NCI-H82 (cell line): ENCODE measurements around the gene IL10.
"Not testable (repeated sequence)": the region's sequence is repeated elsewhere in the genome, so short reads cannot be mapped to it uniquely, and the experiment has no call there.

Experiments used
- DNase-seq: peaks from one replicate; lab custom pipeline; 2025; lab: John Stamatoyannopoulos, UW

The IL10 gene

GRCh38 chr1:206793620-206794019 lies 21.3 kb upstream of the IL10 start:
- no peak for DNase-seq

GRCh38 chr1:206792939-206793607 lies 20.8 kb upstream of the IL10 start:
- DNase-seq: no peak

GRCh38 chr1:206790502-206791250 lies 18.4 kb upstream of the IL10 start:
- no peak for DNase-seq

- DNase-seq: no peak
These were observed 16.3 kb upstream of the IL10 start for GRCh38 chr1:206788487-206789050.

GRCh38 chr1:206787891-206788290 lies 15.6 kb upstream of the IL10 start:
- no peak for DNase-seq

GRCh38 chr1:206786212-206786886 lies 14.1 kb upstream of the IL10 start:
- no peak for DNase-seq

GRCh38 chr1:206785182-206785765 lies 13.0 kb upstream of the IL10 start:
- peak; percentile 44 for DNase-seq

- no peak for DNase-seq
These were observed 12.2 kb upstream of the IL10 start for GRCh38 chr1:206784471-206784903.

- DNase-seq: no peak
These were observed 11.2 kb upstream of the IL10 start for GRCh38 chr1:206783506-206783905.

- DNase-seq: no peak
These were observed 10.2 kb upstream of the IL10 start for GRCh38 chr1:206782448-206782847.

GRCh38 chr1:206779638-206780037 lies 7.3 kb upstream of the IL10 start:
- no peak for DNase-seq

GRCh38 chr1:206778911-206779310 lies 6.6 kb upstream of the IL10 start:
- not testable (repeated sequence) for DNase-seq

GRCh38 chr1:206778031-206778430 lies 5.7 kb upstream of the IL10 start:
- DNase-seq: no peak

GRCh38 chr1:206776229-206776628 lies 3.9 kb upstream of the IL10 start:
- DNase-seq: peak; percentile 25

- DNase-seq: no peak
These were observed 1.8 kb upstream of the IL10 start for GRCh38 chr1:206774093-206774492.

- no peak for DNase-seq
These were observed 979 bp downstream of the IL10 start for GRCh38 chr1:206771338-206771692.

- DNase-seq: no peak
These were observed 1.6 kb downstream of the IL10 start, which contains the start of gene IL19 for GRCh38 chr1:206770531-206771337. IL19 (plus strand) TSS chr1:206770773; CDS start chr1:206836663, 65,890 bp downstream.

- DNase-seq: no peak
These were observed 3.0 kb downstream of the IL10 start for GRCh38 chr1:206769304-206769731.

GRCh38 chr1:206768472-206769303 lies 3.6 kb downstream of the IL10 start:
- DNase-seq: no peak

GRCh38 chr1:206766251-206766856 lies 5.9 kb downstream of the IL10 start:
- peak; percentile 91 for DNase-seq
